ENCODE results near the gene MRPL19.

MRPL19 gene

DNA sequence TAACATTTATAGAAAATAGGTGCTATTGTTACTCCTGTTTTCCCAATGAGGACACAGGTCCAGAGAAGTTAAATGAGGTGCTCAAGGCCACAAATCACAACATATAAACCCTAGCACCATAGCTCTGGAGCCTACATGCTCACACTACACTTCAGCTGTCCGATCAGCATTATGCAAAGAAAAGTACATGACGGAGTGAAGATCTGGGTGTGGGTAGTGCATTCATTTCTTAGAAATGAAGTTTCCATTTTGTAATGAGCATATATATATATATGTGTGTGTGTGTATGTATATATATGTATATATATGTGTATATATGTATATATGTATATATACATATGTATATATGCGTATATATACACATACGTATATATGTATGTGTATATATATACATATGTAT, 30.2 kb upstream of the MRPL19 start:
- no peak for DNase-seq (ENCODE audit: low spot score)

DNA sequence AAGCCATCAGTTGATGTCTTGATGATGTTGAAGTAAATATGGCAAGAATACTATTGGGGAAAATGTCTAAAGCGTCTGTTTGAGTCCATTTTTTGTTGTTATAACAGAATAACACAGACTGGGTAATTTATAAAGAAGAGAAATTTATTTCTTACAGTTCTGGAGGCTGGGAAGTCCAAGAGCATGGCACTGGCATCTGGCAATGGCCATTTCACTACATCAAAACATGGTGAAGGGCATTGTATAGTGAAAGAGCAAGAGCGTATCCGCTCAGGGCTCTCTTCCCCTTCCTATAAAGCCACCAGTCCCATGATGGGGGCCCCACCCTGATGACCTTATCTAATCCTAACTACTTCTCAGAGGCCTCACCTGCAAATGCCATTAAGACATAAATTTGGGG, 29.6 kb upstream of the MRPL19 start:
- no peak for DNase-seq (ENCODE audit: low spot score)

DNA sequence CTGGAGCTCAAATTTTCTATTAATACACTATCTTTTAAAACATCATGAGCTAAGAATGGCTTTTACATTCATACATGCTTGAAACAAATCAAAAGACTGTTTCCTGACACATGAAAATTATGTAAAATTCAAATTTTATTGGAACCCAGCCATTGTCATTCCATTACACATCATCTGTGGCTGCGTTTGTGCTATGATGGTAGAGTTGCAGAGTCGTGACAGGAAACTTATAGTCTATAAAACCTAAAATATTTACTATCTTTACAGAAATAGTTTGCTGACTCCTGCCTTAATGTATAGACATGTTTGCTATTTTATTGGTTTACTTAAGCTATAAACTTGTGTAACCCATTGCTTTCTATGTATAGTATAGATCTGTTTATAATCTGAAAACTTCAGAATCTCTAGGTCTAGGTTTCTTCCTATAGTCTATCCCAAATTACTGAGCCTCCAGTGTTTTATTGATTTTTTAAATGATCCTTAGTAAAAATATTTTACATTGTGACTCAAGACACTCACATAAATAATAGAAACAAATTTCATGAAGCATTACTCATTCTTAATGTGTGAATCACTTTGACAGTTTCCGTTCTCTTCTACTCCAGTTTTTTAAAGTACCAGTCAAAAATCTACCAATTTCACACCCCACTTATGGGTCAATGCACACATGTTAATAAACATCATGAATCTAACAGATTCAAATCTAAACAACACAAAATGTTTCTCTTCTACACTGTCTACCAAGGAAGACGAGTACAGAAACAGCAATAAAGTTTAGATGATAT, 26.4 kb upstream of the MRPL19 start:
- DNase-seq (ENCODE audit: low spot score), result peak; percentile 27

DNA sequence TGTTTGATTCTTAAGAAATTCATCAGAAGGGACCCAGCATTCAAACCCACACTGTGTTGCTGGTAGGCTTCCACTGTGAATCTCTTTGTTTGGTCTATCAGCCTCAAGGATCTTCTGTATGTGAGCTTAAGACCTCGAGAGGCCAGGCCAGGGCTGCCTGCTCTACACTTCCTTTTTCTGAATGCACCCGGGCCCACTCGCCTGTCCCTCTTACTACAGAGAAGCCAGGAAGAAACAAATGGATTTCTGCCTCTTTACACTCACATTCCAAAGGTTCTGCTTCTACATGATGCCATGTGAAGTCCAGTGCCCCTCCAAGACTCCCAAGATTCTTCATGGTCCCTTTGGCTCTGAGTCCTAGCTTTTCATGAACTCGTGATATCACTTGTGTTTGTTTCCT, 25.4 kb upstream of the MRPL19 start:
- DNase-seq (ENCODE audit: low spot score), result no peak

DNA sequence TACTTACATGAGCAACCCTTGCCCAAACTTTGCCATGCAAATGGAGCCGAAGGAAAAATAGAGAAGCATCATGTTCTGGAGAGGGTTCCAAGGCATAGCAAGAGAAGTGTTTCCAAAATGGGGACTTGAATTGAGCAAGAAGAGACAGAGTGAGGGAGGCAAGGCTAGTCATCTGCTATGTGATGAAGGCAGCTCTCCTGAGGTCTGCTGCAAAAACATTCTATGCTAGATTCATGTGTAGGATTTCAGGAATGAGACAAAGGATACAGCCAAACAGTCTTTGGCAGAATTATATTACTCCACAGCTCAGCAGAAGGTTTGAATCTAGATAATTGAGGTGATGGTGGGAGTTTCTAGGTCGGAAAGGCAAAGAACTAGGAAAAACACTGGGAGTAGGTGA, 24.1 kb upstream of the MRPL19 start:
- no peak for DNase-seq (ENCODE audit: low spot score)

DNA sequence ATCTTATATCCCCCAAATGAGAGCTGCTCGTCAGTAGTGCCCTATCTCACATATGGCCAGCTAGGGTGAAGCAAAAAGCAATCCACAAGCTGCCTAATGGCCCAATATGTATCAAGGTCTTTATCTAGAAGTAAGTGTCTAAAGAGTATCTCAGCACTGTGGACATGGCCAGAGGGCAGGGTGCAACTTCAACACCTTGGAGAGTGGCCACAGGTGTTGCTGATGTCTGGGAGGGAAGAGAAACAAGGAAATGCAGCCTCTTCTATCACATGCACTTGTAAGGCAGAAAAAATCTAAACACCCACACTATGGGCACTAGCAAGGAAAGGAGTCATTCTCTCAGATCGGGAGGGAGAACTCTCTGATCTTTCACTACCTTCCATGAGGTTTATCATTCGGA, 23.7 kb upstream of the MRPL19 start:
- no peak for DNase-seq (ENCODE audit: low spot score)

DNA sequence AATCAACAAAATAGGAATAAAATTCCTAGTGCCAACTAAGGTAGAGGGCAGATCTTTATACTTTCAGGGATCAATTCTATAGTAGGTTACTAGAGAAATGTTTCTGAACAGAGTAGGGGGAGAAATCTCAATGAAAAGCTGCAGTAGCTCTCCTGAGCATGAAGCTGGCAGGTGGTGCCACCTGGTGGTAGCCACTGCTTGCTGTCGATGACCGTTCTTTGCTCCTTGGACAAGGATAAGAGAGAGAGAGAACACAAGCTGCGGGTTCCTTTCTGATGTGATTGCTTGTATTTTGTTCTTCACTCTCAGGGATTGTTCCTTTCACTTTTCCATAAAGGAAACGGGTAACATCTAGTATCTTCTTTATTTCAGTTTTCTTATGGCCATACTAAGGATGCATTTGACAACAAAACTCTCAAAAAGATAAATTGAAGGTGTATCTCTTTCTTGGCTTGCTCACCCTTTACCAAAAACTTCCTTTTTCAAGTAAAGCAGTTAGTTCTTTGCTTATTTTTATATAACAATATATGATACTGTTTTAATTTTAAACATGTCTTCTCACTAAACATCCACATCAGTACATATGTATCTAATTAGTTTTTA, 18.6 kb upstream of the MRPL19 start:
- DNase-seq (ENCODE audit: low spot score), result peak; percentile 77

DNA sequence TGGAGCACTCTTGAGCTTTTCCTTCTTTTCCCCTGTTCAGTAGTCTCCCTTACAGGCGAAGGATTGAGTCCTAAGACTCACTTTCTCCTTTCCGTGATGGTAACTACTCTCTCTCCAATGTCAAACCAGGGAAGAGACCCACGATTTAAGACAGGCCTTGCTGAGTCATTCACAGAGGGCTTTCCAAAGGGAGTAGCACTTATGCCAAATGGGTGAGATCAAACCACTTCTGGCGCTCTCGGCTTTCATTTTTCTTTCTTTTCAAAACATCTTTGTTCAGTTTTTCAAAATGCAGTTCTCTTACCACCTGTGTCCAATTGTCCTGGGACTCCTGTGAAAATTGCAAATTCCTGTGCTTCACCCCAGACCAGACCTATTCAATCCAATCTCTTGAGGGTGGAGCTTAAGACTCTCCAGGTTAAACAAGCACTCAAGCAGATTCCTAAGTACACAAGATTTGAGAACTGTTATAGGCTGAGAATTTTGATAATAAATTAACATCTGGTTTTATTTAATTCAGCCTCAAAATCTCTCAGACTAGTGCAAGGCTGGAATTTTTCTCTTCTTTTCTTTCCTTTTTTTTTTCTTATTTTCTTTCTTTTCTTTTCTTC, 14.4 kb upstream of the MRPL19 start:
- no peak for DNase-seq (ENCODE audit: low spot score)

DNA sequence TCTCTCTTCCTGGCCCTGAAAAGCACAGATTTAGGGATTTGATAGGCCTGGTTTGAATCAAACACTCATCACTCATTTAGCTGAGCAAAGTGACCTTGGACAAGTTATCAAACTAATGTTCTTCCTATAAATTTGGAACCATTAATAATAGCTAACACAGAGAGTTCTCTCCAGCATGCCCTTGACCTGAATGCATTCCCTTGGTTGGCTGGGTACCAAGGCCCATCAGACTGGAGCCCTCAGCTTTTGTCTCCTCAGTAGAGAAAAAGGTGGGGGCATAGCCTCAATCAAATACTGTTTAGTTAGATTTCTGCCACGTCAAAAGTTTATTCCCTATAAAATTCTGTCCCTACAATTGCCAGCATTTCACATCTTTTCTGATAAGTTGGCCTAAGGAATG, 13.8 kb upstream of the MRPL19 start:
- no peak for DNase-seq (ENCODE audit: low spot score)

DNA sequence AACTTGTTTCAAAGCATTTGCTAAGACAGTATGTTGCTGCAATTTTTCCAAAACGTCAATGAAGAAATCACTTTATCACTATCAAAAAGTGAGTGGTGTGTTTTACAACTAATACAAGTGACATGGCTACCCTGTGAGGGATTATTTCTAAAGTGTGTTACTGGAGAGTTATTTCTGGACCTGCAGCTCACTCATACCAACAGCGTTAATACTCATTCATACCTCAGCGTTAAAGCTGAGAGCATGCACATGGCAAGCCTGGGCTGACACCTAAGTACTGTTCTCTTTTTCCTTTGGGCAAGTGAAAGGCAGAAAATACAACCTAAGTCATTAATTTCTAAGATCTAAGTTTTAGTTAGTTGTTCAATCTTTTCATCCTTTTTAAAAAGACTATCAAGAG, 13.0 kb upstream of the MRPL19 start:
- DNase-seq (ENCODE audit: low spot score), result no peak

DNA sequence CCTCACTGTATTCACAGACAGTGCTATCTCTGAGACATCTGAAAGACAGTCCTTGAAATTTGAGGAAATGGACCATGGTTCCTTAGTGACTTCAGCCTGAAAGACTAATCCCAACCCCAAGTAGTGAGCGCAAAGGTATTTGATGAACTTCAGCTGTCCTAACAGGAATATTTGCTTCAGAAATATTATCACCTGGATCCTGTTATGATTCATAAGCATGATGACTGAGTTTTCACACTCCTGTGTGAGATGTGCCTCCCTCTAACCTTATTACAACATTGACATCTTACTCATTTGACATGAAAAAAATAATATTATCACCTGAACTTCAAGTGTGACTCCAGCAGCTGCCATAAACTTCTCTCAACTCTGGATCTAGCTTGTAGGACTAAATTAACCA, 11.6 kb upstream of the MRPL19 start:
- peak; percentile 26 for DNase-seq (ENCODE audit: low spot score)

DNA sequence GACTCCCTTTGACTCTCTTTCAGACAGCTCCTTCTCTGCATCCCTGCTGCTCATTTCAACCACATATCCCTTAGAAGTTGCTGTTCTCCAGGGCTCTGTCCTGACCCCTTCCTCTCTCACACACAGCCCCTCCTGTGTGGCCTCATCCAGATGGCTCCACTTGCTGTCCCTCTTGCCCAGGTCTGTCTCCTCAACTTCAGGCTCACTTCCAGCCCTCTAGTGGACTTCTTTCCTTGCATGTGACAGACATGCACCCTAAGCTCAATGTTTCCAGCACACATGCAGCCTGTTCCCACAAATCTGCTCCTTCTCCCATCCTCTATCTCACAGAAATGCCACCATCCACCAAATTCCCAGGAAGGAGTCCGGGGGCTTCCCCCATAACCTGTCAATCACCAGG, 9.0 kb upstream of the MRPL19 start:
- DNase-seq (ENCODE audit: low spot score), result no peak

DNA sequence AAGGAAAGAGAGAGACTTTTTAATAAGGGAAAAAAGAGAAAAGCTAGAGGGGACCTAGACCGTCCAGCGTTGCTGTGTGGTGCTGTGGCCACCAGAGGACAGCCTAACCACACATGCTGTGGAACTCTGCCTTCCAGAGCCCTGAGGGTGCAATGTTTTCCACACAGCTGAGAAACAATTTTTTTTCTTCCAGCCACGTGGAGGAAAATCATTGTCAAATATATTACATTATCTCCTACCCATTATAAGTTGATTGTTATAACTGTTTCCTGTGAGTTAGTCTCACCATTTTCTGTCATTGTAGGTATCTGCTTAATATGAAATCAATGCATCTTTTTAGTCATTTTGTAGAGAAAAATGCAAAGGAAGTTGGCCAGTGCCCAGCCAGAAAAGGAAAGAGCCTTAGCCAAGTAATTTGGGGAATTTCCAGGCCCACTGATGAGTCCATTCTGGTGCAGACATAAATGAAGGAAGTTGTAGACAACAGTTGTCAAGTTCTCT, 5.9 kb upstream of the MRPL19 start:
- peak; percentile 78 for DNase-seq (ENCODE audit: low spot score)

DNA sequence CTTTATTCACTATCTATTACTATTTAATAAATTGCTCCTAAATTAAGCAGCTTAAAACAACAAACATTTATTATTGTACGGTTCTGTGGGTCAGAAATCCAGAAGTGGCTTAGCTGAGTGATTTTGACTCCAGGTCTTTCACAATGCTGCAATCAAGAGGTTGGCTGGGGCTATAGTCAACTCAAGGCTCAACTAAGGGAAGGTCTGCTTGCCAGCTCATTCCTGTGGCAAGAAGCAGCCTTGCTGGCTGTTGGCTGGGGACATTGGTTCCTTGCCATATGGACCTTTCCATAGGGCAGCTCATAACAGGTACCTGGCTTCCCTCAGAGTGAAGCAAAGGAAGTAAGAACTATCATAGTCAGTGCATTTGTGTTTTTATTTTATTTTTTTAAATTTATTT, 5.0 kb upstream of the MRPL19 start:
- no peak for DNase-seq (ENCODE audit: low spot score)

DNA sequence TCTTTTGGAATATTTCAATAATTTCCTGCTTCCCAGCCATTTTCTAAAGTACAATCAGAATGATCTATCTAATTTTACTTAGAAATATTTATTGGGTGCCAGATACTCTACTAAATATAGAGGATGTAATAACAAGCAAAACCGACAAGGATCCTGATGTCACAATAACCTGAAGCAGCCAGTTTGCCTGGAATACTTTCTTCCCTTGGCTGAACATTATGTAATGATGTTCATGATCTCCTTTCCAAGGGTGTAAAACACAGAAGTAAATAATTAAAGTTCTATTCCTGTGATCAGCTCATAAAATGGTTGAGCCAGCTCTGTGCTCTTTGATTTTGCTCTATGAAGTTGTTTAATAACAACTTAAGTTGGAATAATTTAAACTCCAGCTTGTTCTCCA, 2.6 kb upstream of the MRPL19 start:
- no peak for DNase-seq (ENCODE audit: low spot score)

DNA sequence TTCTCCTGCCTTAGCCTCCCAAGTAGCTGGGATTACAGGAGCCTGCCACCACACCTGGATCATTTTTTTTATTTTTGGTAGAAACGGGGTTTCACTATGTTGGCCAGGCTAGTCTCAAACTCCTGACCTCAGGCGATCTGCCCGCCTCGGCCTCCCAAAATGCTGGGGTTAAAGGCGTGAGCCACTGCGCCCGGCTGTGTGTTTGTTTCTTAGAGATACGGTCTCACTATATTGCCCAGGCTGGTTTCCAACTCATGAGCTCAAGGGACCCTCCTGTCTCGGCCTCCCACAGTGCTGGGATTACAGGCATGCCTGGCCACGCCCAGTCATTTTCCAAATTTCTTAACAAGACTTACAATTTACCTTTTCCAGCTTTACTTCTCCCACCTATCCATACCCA, 940 bp upstream of the MRPL19 start:
- no peak for DNase-seq (ENCODE audit: low spot score)

DNA sequence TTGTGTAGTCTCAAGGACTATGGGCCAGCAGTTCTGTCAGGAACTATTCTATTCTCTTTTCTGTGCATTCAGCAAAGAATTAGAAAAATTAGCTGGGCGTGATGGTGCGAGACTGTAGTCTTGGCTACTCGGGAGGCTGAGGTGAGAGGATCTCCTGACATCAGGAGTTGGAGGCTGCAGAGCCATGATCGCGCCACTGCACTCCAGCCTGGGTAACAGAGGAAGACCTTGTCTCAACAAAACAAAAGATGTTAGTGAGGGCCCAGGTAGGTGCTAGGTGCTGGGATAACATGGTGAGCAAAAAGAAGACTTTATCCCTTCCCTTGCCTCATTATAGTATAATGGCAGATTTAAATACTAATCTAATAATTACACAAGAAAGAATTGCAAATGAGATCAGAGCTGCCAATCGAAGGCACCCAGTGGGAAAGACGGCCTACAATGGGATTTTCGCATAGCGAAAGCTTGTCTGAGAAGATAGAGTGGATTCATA, 447 bp upstream of the MRPL19 start:
- DNase-seq (ENCODE audit: low spot score), result no peak

DNA sequence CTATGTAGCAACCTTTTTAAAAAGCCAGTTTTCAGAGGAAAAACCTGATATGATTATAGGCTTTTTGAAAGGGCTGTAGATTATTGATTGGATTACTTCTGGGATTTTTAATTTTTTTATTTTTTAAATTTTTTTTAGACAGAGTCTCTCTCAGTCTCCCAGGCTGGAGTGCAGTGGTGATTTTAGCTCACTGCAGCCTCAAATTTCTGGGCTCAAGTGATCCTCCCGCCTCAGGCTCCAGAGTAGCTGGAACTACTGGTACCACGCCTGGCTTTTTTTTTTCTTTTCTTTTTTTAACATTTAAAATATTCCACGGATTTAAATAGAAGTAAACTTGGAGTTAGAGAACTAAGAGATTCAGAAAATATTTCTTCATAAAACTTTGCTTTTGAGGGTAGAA, 1.2 kb downstream of the MRPL19 start:
- no peak for DNase-seq (ENCODE audit: low spot score)

DNA sequence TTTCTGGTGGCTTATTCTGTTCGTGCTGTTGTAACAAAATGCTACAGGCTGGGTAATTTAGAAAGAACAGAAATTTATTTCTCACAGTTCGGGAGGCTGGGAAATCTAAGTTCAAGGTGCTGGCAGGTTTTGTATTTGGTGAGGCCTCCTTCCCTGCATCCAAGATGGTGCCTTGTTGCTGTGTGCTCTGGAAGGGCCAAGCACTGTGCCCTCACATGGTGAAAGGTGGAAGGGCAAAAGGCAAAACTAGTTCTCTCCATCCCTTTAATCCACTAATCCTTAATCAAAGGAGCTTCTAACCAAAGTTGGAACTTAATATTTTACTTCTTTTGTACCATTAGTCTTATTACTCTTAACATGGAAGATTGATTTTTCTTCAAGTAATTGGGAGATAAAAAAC, 7.4 kb downstream of the MRPL19 start:
- DNase-seq (ENCODE audit: low spot score), result no peak

DNA sequence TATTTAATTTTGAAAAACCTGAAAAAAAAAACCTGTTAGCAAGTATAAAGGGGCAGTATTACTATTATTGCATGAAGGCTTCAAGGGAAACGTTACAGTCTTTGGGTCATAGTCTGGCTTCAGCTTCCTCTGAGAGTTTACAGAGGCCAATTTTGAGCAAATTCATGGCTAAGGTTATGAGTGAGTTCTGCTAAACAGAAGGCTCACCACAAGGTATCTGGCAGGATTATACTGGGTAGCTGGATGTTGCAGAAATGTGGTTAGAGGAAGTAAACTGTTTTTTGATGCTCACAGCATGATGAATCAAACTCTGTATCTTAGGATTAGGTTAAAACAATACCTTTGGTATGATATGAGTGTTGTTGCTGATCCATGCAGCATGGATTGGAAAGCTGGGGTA, 9.3 kb downstream of the MRPL19 start:
- no peak for DNase-seq (ENCODE audit: low spot score)

DNA sequence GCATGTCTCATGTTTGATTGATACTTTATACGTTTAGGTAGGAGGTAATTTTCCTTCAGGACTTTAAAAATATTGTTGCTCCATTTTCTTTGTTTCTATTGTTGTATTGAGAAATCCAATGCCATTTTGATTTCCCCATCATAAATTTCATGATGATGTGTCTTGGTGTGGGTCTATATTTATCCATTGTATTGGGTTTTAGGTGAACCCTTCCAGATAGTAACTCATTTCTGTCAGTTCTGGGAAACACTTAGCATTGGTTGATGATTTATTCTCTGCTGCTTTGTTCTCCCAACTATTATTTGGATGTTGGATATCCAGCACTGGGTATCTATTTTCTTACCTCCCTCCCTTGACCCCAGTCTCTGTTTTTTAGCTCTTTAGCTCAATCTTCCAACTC, 10.0 kb downstream of the MRPL19 start:
- no peak for DNase-seq (ENCODE audit: low spot score)

DNA sequence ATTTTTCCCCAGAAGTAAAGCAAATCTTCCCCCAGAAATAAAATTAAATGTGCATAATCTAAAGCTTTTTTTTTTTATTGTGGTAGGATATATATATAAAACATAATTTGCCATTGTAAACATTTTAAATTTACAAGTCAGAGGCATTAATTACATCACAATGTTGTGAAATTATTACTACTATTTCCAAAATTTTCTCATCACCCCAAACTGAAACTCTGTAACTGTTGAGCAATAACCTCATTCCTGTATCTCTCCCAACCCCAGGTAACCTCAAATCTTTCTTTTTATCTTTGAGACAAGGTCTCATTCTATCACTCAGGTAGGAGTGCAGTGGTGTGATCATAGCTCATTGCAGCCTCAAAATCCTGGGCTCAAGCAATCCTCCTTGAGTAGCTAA, 11.2 kb downstream of the MRPL19 start:
- DNase-seq (ENCODE audit: low spot score), result no peak

DNA sequence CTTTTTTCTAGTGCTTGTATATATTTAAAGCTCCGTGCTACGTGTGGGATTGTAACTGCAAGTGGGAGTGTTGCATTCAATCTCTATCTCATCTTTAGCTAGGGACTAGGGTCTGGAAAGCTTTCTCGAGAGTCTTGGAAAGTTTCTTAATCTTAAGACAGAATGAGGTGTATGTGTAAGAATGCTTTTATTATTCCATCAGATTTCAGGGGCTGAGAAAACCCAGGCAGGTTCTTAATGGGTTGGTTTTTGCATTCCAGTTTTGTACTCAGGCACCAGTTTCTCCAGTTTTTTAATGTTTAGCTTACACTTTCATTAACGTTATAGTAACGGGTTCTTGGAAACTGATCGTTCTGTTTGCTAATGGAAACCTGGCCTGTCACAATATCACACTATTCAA, 20.3 kb downstream of the MRPL19 start:
- DNase-seq (ENCODE audit: low spot score), result peak; percentile 11

Data from kidney tubule cell (primary cell).